Neural progenitor cell (in vitro differentiated cells): Measurements from ENCODE around the gene ZP1. TPM values are rescaled to one million over a fixed set of nuclear protein-coding genes. Genes with fewer than 3 reads are reported as not detected.

Experiments used
- DNase-seq: peaks from one replicate; pipeline ENCODE4 v3.0.0-alpha.2; 2016; ENCODE audit warnings: low spot score
- H2AFZ ChIP-seq: fragments of 200-600 bp; sonication (generic); replicated peaks from 2 replicates; pipeline ENCODE4 v1.6.1; 2016; ENCODE audit warnings: antibody characterized with exemption
- H3F3A ChIP-seq: fragments of 200-600 bp; sonication (generic); 2 replicates; pipeline ENCODE4 v1.6.1; 2016; ENCODE audit warnings: antibody characterized with exemption, low read depth
- H3K27ac ChIP-seq: fragments of 200-600 bp; sonication (generic); 2 replicates; pipeline ENCODE4 v1.5.1; 2016; ENCODE audit warnings: mild to moderate bottlenecking
- H3K27me3 ChIP-seq: fragments of 200-600 bp; sonication (generic); 2 replicates; pipeline ENCODE4 v1.6.1; 2016; ENCODE audit warnings: mild to moderate bottlenecking, moderate library complexity
- H3K36me3 ChIP-seq: fragments of 200-600 bp; sonication (generic); 2 replicates; pipeline ENCODE4 v1.5.1; 2016
- H3K4me1 ChIP-seq: fragments of 200-600 bp; sonication (generic); 2 replicates; pipeline ENCODE4 v1.6.1; 2016; ENCODE audit warnings: mixed run types
- H3K4me2 ChIP-seq: fragments of 200-600 bp; sonication (generic); 2 replicates; pipeline ENCODE4 v1.6.1; 2016
- H3K4me3 ChIP-seq: fragments of 200-600 bp; sonication (generic); 2 replicates; pipeline ENCODE4 v1.5.1; 2016
- H3K79me2 ChIP-seq: fragments of 200-600 bp; sonication (generic); 2 replicates; pipeline ENCODE4 v1.6.1; 2016; ENCODE audit warnings: low read depth
- H3K9ac ChIP-seq: fragments of 200-600 bp; sonication (generic); 2 replicates; pipeline ENCODE4 v1.6.1; 2016
- H3K9me3 ChIP-seq: fragments of 200-600 bp; sonication (generic); 2 replicates; pipeline ENCODE4 v1.5.1; 2016; ENCODE audit warnings: low read depth
- H4K20me1 ChIP-seq: fragments of 200-600 bp; sonication (generic); 2 replicates; pipeline ENCODE4 v1.6.1; 2016; ENCODE audit warnings: low read depth
- H3K27ac Mint-ChIP-seq: 3 replicates; pipeline ENCODE4 v1.8.0; 2021; ENCODE audit warnings: mixed read lengths
- H3K27me3 Mint-ChIP-seq: 2 replicates; pipeline ENCODE4 v1.8.0; 2022; ENCODE audit warnings: low read depth, mild to moderate bottlenecking, inconsistent platforms, moderate library complexity, mixed read lengths; ENCODE audit not compliant: insufficient read depth
- H3K36me3 Mint-ChIP-seq: 3 replicates; pipeline ENCODE4 v1.8.0; 2021; ENCODE audit warnings: mixed read lengths
- H3K4me1 Mint-ChIP-seq: 3 replicates; pipeline ENCODE4 v1.8.0; 2021; ENCODE audit warnings: mixed read lengths
- H3K4me3 Mint-ChIP-seq: 3 replicates; pipeline ENCODE4 v1.8.0; 2021; ENCODE audit warnings: mild to moderate bottlenecking, moderate library complexity, mixed read lengths
- H3K9me3 Mint-ChIP-seq: 3 replicates; pipeline ENCODE4 v1.8.0; 2020; ENCODE audit warnings: mixed read lengths
- EZH2 ChIP-seq: fragments of 200-600 bp; sonication (generic); IDR thresholded peaks from 2 replicates; pipeline ENCODE4 v1.6.1; 2017; ENCODE audit warnings: antibody characterized with exemption, mild to moderate bottlenecking, moderate library complexity
- EZH2phosphoT487 ChIP-seq: fragments of 200-600 bp; sonication (generic); IDR thresholded peaks from 2 replicates; pipeline ENCODE4 v1.6.1; 2017; ENCODE audit warnings: antibody characterized with exemption
- total RNA-seq: library from RNA; depleted of rRNA; stranded (reverse); fragments of >200 nt; gene quantifications from 2 replicates; pipeline ENCODE4 v1.2.3, GENCODE V29; 2015; ENCODE audit warnings: low replicate concordance
- TF ChIP-seq, protein P1 (sequence below): fragments of 200-600 bp; sonication (generic); IDR thresholded peaks from 2 replicates; pipeline ENCODE4 v1.5.1; 2017; ENCODE audit warnings: antibody characterized with exemption, mild to moderate bottlenecking

Gene ZP1
- total RNA-seq, 1 donor from 2014 or later = not detected

DNA sequence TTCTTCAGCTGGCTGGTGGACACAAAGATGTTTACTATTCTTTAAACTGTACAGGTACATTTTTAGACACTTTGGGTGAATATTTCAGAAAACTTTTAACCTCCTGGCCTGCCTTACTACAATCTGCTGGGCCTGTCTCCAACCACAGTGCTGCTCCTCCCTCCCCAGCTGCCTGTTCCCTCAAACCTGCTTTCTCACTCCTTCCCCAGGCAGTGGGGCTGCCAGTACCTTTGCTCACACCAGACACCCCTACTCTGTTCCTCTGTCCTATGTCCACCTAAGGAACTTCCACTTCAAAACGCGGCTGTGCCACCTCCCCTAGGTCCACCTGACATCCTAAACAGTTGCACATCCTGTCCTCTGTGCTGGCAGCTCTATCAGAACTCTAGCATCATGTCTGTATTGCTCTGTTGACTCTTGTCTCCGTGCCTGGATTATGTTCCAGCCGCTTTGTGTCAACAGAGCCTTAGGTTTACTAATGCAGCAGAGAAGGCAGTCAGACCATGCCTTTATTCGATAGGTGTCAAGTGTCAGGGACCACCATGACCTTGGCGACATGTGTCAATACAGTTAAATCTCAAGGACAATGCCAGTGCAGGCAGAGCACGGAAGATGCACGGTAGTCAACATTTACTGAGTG lies 13.4 kb downstream of the ZP1 start:
- no peak overlapping the region for H3K27ac ChIP-seq
- H3K36me3 ChIP-seq = no peaks in the 10 kb centered on the region
- Mint-ChIP-seq H3K27ac (peak overlapping the region; percentile 51), H3K27me3 (peaks cover 2% of the 10 kb centered on the region), H3K9me3 (peaks cover 2% of the 10 kb centered on the region), H3K4me3 (peak overlapping the region; percentile 3), H3K4me1 (peaks cover 22% of the 10 kb centered on the region), H3K36me3 (peaks cover 13% of the 10 kb centered on the region)
- no peaks in the 10 kb centered on the region for H3K9me3 ChIP-seq
- DNase-seq = no peak
- H3K79me2 ChIP-seq = no peaks in the 10 kb centered on the region
- no peaks in the 10 kb centered on the region for H4K20me1 ChIP-seq
- no peaks in the 10 kb centered on the region for H3K27me3 ChIP-seq
- no peak overlapping the region for H3K4me2 ChIP-seq
- no peaks in the 10 kb centered on the region for H3K4me1 ChIP-seq
- H2AFZ ChIP-seq = no peak overlapping the region
- TF ChIP-seq EZH2 (no peak), EZH2phosphoT487 (no peak)
- TF ChIP-seq, protein P1, sequence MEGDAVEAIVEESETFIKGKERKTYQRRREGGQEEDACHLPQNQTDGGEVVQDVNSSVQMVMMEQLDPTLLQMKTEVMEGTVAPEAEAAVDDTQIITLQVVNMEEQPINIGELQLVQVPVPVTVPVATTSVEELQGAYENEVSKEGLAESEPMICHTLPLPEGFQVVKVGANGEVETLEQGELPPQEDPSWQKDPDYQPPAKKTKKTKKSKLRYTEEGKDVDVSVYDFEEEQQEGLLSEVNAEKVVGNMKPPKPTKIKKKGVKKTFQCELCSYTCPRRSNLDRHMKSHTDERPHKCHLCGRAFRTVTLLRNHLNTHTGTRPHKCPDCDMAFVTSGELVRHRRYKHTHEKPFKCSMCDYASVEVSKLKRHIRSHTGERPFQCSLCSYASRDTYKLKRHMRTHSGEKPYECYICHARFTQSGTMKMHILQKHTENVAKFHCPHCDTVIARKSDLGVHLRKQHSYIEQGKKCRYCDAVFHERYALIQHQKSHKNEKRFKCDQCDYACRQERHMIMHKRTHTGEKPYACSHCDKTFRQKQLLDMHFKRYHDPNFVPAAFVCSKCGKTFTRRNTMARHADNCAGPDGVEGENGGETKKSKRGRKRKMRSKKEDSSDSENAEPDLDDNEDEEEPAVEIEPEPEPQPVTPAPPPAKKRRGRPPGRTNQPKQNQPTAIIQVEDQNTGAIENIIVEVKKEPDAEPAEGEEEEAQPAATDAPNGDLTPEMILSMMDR = no peak
- no peaks in the 10 kb centered on the region for H3F3A ChIP-seq
- H3K9ac ChIP-seq = no peak overlapping the region
- no peak overlapping the region for H3K4me3 ChIP-seq

GRCh38 chr11:60887556-60887955 lies 20.2 kb downstream of the ZP1 start:
- H3K9ac ChIP-seq = no peak overlapping the region
- H3K27ac Mint-ChIP-seq = no peak overlapping the region
- H3K27me3 Mint-ChIP-seq = peaks cover 2% of the 10 kb centered on the region
- H2AFZ ChIP-seq = no peak overlapping the region
- peaks cover 21% of the 10 kb centered on the region for H3K36me3 Mint-ChIP-seq
- H3K4me3 ChIP-seq = no peak overlapping the region
- H3K36me3 ChIP-seq = no peaks in the 10 kb centered on the region
- H3K27me3 ChIP-seq = no peaks in the 10 kb centered on the region
- peak; percentile 70 for DNase-seq
- peaks cover 2% of the 10 kb centered on the region for H3K9me3 Mint-ChIP-seq
- H3K4me1 Mint-ChIP-seq = no peaks in the 10 kb centered on the region
- TF ChIP-seq, protein P1 = peak; percentile 66
- TF ChIP-seq EZH2phosphoT487 = no peak
- H4K20me1 ChIP-seq = no peaks in the 10 kb centered on the region
- H3K4me2 ChIP-seq = no peak overlapping the region
- no peak overlapping the region for H3K27ac ChIP-seq
- H3K79me2 ChIP-seq = no peaks in the 10 kb centered on the region
- no peaks in the 10 kb centered on the region for H3K4me1 ChIP-seq
- no peak overlapping the region for H3K4me3 Mint-ChIP-seq
- no peaks in the 10 kb centered on the region for H3F3A ChIP-seq
- no peaks in the 10 kb centered on the region for H3K9me3 ChIP-seq

- no peak overlapping the region for H3K4me3 ChIP-seq
- no peaks in the 10 kb centered on the region for H3K27me3 ChIP-seq
- no peak overlapping the region for H3K27ac ChIP-seq
- no peak overlapping the region for H2AFZ ChIP-seq
- H3K9me3 ChIP-seq = no peaks in the 10 kb centered on the region
- H3K9ac ChIP-seq = no peak overlapping the region
- H3K27ac Mint-ChIP-seq = no peak overlapping the region
- no peak overlapping the region for H3K4me3 Mint-ChIP-seq
- no peak for DNase-seq
- H3K9me3 Mint-ChIP-seq = peaks cover 2% of the 10 kb centered on the region
- no peaks in the 10 kb centered on the region for H3K4me1 ChIP-seq
- H4K20me1 ChIP-seq = no peaks in the 10 kb centered on the region
- H3K4me2 ChIP-seq = no peak overlapping the region
- no peaks in the 10 kb centered on the region for H3K36me3 ChIP-seq
- no peaks in the 10 kb centered on the region for H3K4me1 Mint-ChIP-seq
- peaks cover 2% of the 10 kb centered on the region for H3K27me3 Mint-ChIP-seq
- no peaks in the 10 kb centered on the region for H3F3A ChIP-seq
- no peaks in the 10 kb centered on the region for H3K79me2 ChIP-seq
- H3K36me3 Mint-ChIP-seq = peaks cover 14% of the 10 kb centered on the region
- no peak for TF ChIP-seq EZH2phosphoT487
- TF ChIP-seq EZH2 = no peak
These were observed 22.5 kb downstream of the ZP1 start for GRCh38 chr11:60889869-60890311.

- Histone ChIP-seq H3K4me1 (no peaks in the 10 kb centered on the region), H3K9ac (no peak overlapping the region), H3K9me3 (no peaks in the 10 kb centered on the region), H3K4me2 (no peak overlapping the region), H3K79me2 (no peaks in the 10 kb centered on the region), H2AFZ (no peak overlapping the region), H3K36me3 (no peaks in the 10 kb centered on the region), H3K27me3 (no peaks in the 10 kb centered on the region), H4K20me1 (no peaks in the 10 kb centered on the region), H3F3A (no peaks in the 10 kb centered on the region), H3K27ac (no peak overlapping the region), H3K4me3 (no peak overlapping the region)
- Mint-ChIP-seq H3K4me3 (no peak overlapping the region), H3K4me1 (no peaks in the 10 kb centered on the region), H3K36me3 (peaks cover 19% of the 10 kb centered on the region), H3K27me3 (peaks cover 2% of the 10 kb centered on the region), H3K9me3 (no peaks in the 10 kb centered on the region), H3K27ac (no peak overlapping the region)
- no peak for DNase-seq
- TF ChIP-seq, protein P1 = no peak
- TF ChIP-seq EZH2 (no peak), EZH2phosphoT487 (no peak)
These were observed 23.4 kb downstream of the ZP1 start for GRCh38 chr11:60890696-60891095.
